GM19240 (cell line): ENCODE measurements around the gene NUDT5.

Experiments used
- DNase-seq: peaks from one replicate; pipeline ENCODE4 v3.0.0; 2011; ENCODE audit warnings: low spot score; ENCODE audit not compliant: insufficient read length

The NUDT5 gene

DNA sequence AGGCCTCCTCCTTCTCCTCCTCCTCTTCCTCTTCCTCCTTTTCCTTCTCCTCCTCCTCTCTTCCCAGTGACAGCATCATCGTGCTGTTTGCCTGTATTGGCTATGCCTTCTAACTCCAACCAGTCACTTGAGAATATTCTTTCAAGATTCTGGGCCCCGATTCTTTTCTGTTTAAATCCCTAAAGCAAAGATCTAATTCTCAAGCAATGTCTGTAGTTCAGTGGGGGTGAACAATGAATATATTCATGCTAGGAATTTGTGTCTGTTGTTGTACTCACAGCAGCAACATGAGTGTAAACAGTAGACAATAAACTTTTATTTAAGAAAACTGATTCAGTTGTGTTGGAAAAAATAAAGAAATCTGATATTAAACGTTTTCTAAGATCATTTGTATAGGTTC lies 30.7 kb downstream of the NUDT5 start:
- DNase-seq, result no peak

- no peak for DNase-seq
These were observed 31.6 kb downstream of the NUDT5 start for GRCh38 chr10:12164085-12164484.

- no peak for DNase-seq
These were observed 32.8 kb downstream of the NUDT5 start for GRCh38 chr10:12162927-12163326.

- no peak for DNase-seq
These were observed 35.0 kb downstream of the NUDT5 start for GRCh38 chr10:12160664-12161063.

- DNase-seq, result no peak
These were observed 37.6 kb downstream of the NUDT5 start for GRCh38 chr10:12158111-12158510.

GRCh38 chr10:12156367-12157123 lies 39.1 kb downstream of the NUDT5 start:
- no peak for DNase-seq

DNA sequence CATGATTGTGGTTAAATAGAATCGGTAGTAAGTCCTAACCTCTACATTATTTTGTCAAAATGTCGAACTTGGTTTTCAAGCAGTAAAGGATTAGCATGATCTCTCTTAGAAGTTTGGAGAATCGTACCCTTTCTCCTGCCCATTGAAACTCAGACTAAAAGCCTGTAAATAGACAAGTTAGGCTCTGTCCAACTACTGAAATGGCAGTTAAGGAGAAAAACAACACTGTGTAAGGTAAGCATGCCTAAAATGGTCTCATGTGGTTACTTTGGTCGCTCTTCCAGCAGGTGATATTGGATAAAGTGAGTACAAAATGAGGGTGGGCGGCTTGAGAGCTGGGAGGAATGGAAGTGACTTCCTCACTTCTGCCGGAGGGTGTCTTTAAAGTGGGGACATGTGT lies 41.2 kb downstream of the NUDT5 start:
- DNase-seq, result no peak

DNA sequence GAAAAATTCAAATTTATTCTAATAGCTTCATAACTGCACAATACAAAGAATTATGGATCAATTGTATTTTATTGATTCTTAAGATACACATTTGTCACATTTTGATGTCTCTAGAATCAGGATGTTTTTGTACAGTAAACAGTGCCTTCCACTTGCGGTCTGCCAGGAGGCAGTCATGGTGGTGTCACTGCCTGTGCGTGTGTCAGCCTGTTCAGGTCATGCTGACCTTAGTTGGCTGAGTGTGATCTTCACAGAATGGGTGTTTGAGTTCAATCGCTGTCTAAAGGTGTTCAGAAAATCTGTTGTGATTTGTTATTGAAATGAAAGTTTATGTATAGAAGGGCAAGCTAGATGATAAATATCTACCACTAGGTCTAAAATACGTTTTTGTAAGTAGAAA lies 45.5 kb downstream of the NUDT5 start:
- no peak for DNase-seq

GRCh38 chr10:12144538-12144937 lies 51.2 kb downstream of the NUDT5 start:
- no peak for DNase-seq

- no peak for DNase-seq
These were observed 55.7 kb downstream of the NUDT5 start for GRCh38 chr10:12140038-12140437.

GRCh38 chr10:12135631-12136030 lies 60.1 kb downstream of the NUDT5 start:
- no peak for DNase-seq

- peak; percentile 33 for DNase-seq
These were observed 65.3 kb downstream of the NUDT5 start for GRCh38 chr10:12130237-12130872.

GRCh38 chr10:12129222-12130111 lies 66.2 kb downstream of the NUDT5 start, which contains the start of gene SEC61A2:
Gene SEC61A2 (plus strand): TSS chr10:12129677. CDS start chr10:12129788, 111 bp downstream.
- peak; percentile 95 for DNase-seq

DNA sequence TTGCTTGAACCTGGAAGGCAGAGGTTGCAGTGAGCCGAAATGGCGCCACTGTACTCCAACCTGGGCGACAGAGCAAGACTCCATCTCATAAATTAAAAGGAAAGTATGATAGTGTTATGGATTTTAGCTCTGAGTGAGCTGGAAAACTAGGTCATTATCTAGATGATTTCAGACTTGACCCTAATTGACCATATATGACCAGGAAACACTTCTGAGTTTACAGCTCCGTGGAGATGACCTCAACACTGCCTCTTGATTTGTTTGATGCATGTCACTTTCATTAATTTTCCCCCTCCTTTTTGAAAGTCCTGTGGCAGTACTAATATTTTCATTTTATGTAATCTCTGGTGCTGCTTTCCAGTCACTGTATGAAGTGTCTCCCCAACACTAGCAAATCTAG lies 74.0 kb downstream of the NUDT5 start:
- DNase-seq, result no peak
